ENCODE results near the gene LIN9. TPM values are rescaled to one million over a fixed set of nuclear protein-coding genes. Genes with fewer than 3 reads are reported as not detected.
A peak's percentile ranks its signal among the peaks of the same experiment; 100 is the strongest.

LIN9 gene
- total and polyA plus RNA-seq, 2 of the 8 experiments (the other 6 are each of a cell fraction or from before 2014, with no cell fraction given), result 5.6 to 12.6 TPM

DNA sequence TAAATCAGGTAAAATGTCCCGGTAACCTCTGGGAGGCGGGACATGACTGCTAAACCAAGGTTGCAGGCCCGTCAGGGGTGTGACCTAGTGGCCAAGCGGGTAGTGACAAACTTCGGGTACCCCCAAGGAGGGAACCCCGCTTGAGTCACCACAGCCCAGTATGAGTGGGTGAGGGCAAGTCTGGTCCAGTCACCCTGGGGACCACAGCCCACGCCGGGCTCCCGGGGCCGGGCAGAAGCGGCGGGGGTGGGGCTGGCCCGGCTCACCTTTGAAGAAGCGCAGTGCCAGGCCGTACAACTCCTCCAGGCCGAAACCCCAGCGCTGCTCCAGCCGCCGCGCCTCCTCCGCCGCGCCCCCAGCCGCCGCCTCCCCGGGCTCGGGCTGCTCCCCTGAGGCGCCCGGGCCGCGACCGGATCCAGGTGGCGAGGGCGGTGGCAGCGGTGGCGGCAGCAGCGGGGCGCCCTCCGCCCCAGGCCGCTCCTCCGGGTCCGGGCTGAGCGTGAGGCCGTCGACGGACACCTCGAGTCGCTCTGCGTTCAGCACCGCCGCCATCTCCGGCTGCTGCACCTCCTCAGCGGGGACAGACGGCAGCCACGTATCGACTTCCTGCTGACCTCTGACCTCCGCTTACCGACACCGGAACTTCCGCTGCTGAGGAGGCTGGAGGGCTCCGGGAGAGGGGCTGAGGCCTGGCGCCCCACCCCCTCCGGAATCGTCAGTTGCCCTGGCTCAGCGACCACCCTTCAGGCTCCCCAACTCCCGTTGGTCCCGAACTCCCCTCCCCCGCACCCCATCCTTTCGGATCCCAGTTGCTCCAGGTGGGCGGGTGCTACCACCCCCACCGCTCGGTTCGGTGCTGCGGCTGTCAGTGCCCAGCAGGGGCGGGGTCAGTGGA lies 122.6 kb downstream of the LIN9 start, which contains the start of gene ACBD3 (continued):
- TF ChIP-seq, protein P1, sequence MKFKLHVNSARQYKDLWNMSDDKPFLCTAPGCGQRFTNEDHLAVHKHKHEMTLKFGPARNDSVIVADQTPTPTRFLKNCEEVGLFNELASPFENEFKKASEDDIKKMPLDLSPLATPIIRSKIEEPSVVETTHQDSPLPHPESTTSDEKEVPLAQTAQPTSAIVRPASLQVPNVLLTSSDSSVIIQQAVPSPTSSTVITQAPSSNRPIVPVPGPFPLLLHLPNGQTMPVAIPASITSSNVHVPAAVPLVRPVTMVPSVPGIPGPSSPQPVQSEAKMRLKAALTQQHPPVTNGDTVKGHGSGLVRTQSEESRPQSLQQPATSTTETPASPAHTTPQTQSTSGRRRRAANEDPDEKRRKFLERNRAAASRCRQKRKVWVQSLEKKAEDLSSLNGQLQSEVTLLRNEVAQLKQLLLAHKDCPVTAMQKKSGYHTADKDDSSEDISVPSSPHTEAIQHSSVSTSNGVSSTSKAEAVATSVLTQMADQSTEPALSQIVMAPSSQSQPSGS (IDR thresholded peaks at IDR 0.05; ENCODE audit: low read length), result no peak
- TF ChIP-seq, protein P2, sequence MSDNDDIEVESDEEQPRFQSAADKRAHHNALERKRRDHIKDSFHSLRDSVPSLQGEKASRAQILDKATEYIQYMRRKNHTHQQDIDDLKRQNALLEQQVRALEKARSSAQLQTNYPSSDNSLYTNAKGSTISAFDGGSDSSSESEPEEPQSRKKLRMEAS (IDR thresholded peaks at IDR 0.05), result peak; percentile 15; the same call in 1 of the 2 replicates
- 0 out of 2 replicates have a peak, but pooled peaks have one; percentile 30 for TF ChIP-seq CHD2 (IDR thresholded peaks at IDR 0.05; ENCODE audit: low read length)
- peak in 1 of 2 experiments; percentile 33; a peak in 1 of 4 replicates for TF ChIP-seq HDAC2 (IDR thresholded peaks at IDR 0.05; ENCODE audit: borderline replicate concordance in 1 of 2, low read depth in 2 of 2, low read length in 2 of 2)
- no peak for TF ChIP-seq CBX8 (IDR thresholded peaks at IDR 0.05; ENCODE audit: borderline replicate concordance, low read depth, low read length)
- no peak for TF ChIP-seq NRF1 (IDR thresholded peaks at IDR 0.05; ENCODE audit: low read depth, low read length)
- TF ChIP-seq KDM5A (IDR thresholded peaks at IDR 0.05; ENCODE audit: low read length), result no peak; the same call in 1 of the 2 replicates
- peak; percentile 86 for TF ChIP-seq YY1 (IDR thresholded peaks at IDR 0.05; ENCODE audit: low read depth, low read length)
- TF ChIP-seq TAF1 (IDR thresholded peaks at IDR 0.05; ENCODE audit: low read depth, low read length), result peak; percentile 85
- TF ChIP-seq, protein P3, sequence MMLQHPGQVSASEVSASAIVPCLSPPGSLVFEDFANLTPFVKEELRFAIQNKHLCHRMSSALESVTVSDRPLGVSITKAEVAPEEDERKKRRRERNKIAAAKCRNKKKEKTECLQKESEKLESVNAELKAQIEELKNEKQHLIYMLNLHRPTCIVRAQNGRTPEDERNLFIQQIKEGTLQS (IDR thresholded peaks at IDR 0.05; ENCODE audit: insufficient read depth, low read depth, low read length), result no peak
- no peak for TF ChIP-seq NANOG (IDR thresholded peaks at IDR 0.05; ENCODE audit: insufficient read depth, low read depth, low read length, poor library complexity, severe bottlenecking)
- TF ChIP-seq TCF12 (IDR thresholded peaks at IDR 0.05; ENCODE audit: low read depth, low read length), result no peak
- TF ChIP-seq, protein P4, sequence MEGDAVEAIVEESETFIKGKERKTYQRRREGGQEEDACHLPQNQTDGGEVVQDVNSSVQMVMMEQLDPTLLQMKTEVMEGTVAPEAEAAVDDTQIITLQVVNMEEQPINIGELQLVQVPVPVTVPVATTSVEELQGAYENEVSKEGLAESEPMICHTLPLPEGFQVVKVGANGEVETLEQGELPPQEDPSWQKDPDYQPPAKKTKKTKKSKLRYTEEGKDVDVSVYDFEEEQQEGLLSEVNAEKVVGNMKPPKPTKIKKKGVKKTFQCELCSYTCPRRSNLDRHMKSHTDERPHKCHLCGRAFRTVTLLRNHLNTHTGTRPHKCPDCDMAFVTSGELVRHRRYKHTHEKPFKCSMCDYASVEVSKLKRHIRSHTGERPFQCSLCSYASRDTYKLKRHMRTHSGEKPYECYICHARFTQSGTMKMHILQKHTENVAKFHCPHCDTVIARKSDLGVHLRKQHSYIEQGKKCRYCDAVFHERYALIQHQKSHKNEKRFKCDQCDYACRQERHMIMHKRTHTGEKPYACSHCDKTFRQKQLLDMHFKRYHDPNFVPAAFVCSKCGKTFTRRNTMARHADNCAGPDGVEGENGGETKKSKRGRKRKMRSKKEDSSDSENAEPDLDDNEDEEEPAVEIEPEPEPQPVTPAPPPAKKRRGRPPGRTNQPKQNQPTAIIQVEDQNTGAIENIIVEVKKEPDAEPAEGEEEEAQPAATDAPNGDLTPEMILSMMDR (IDR thresholded peaks at IDR 0.05; ENCODE audit: control extremely low read depth in 1 of 3, insufficient read depth in 1 of 3, low read depth in 1 of 3, low read length in 3 of 3), result no peak
- peak; percentile 97 for TF ChIP-seq POLR2AphosphoS5 (IDR thresholded peaks at IDR 0.05; ENCODE audit: low read depth, low read length)
- no peak for TF ChIP-seq JUN (IDR thresholded peaks at IDR 0.05; ENCODE audit: low read depth, low read length)
- no peak for TF ChIP-seq SIRT6 (IDR thresholded peaks at IDR 0.05; ENCODE audit: low read length)
- peak; percentile 76; the same call in 1 of the 2 replicates for TF ChIP-seq EGR1 (IDR thresholded peaks at IDR 0.05; ENCODE audit: borderline replicate concordance, low read depth, low read length)
- no peak for TF ChIP-seq ZNF274 (IDR thresholded peaks at IDR 0.05; ENCODE audit: borderline replicate concordance, extremely low read depth, low read length)

All from H1 (cell line).